Effector memory CD4-positive, alpha-beta T cell (primary cell): ENCODE data around the gene HABP2.

Experiments used
- DNase-seq, 3 donors: peaks; one replicate each; pipeline ENCODE4 v3.0.0-alpha.2; 2020
- H3K27ac ChIP-seq: 2 replicates; pipeline ENCODE4 v1.7.0; 2013; ENCODE audit warnings: mild to moderate bottlenecking, low read length, moderate library complexity; ENCODE audit not compliant: insufficient read depth, poor library complexity, severe bottlenecking
- H3K27me3 ChIP-seq: replicated peaks from 2 replicates; pipeline ENCODE4 v1.7.0; 2013; ENCODE audit warnings: mild to moderate bottlenecking, low read length; ENCODE audit not compliant: insufficient read depth, control insufficient read depth, poor library complexity, severe bottlenecking
- H3K36me3 ChIP-seq: 2 replicates; pipeline ENCODE4 v1.7.0; 2013; ENCODE audit warnings: mild to moderate bottlenecking, low read length, moderate library complexity; ENCODE audit not compliant: control insufficient read depth, insufficient read depth
- H3K4me1 ChIP-seq: 2 replicates; pipeline ENCODE4 v1.7.0; 2013; ENCODE audit warnings: low read length, mild to moderate bottlenecking; ENCODE audit not compliant: control insufficient read depth, insufficient read depth, poor library complexity, severe bottlenecking
- H3K4me3 ChIP-seq: 2 replicates; pipeline ENCODE4 v1.7.0; 2013; ENCODE audit warnings: low read length, low read depth, mild to moderate bottlenecking; ENCODE audit not compliant: insufficient read depth, poor library complexity, severe bottlenecking
- H3K9me3 ChIP-seq: 2 replicates; pipeline ENCODE4 v1.7.0; 2013; ENCODE audit warnings: mild to moderate bottlenecking, low read length, moderate library complexity; ENCODE audit not compliant: control insufficient read depth

The HABP2 gene

DNA sequence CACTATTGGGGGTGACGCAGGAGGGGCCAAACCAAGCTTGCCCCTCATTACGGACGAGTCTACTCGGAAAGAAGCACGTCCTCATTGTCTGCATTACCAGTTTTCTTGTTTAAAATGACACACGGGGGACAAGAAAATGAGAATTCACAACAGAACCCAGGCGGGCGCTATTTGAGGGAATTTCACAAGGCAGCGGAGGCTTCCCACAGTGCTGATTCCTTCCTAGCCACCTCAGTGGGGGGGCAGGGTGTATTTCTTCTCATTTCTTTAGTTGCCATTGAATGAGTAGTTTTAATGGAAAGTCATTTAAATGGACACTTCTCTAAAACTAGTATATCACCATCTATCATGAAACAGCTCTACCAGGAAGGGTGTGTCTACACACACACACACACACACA lies 68.1 kb downstream of the HABP2 start:
- H3K27me3 ChIP-seq = no peaks in the 10 kb centered on the region
- H3K36me3 ChIP-seq = no peaks in the 10 kb centered on the region
- no peak overlapping the region for H3K4me3 ChIP-seq
- no peak overlapping the region for H3K27ac ChIP-seq
- no peak for DNase-seq
- no peaks in the 10 kb centered on the region for H3K4me1 ChIP-seq
- no peaks in the 10 kb centered on the region for H3K9me3 ChIP-seq

DNA sequence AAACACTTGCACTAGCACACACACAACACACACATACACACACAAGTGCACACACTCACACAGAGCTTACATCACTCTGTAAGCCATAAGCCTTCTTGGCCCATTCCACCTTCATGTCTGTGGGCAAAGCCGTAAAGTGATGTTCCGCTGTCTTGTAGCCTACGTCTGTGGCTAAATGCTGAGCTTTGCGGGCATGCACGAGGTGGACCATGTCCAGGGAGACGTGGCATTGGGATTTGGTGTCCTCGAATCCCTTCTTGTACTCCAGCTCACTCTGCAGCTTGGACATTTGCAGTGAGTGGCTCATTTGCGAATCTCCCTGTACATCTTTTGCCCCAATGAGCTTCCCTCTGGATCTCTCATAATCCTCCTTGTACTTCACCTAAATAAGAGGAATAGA lies 68.9 kb downstream of the HABP2 start:
- DNase-seq = no peak
- no peaks in the 10 kb centered on the region for H3K9me3 ChIP-seq
- H3K4me3 ChIP-seq = no peak overlapping the region

DNA sequence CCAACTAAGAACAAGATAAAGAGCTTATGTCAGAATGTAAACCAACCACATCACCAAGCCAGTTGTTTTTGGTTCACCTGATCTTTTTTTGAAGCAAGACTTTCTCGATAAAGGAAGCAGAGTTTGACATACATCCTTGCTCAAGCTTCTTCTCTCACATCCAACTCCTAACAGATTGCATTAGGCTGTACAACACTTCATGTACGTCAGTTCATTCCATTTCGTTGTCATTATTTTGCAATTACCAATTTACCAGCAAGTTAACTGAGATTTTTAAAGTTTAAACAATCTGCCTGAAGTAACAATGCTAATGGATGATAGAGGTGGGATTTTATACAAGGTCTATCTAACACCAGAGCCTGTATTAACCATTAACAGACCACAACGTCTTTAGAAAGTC lies 70.0 kb downstream of the HABP2 start:
- Histone ChIP-seq H3K4me3 (no peak overlapping the region), H3K27ac (no peak overlapping the region), H3K4me1 (no peaks in the 10 kb centered on the region), H3K9me3 (no peaks in the 10 kb centered on the region), H3K27me3 (no peaks in the 10 kb centered on the region), H3K36me3 (no peaks in the 10 kb centered on the region)
- DNase-seq = no peak

More for the DNA sequence above, 68.9 kb downstream of the HABP2 start:
- no peaks in the 10 kb centered on the region for H3K4me1 ChIP-seq
- H3K36me3 ChIP-seq = no peaks in the 10 kb centered on the region
- H3K27ac ChIP-seq = no peak overlapping the region
- no peaks in the 10 kb centered on the region for H3K27me3 ChIP-seq

DNA sequence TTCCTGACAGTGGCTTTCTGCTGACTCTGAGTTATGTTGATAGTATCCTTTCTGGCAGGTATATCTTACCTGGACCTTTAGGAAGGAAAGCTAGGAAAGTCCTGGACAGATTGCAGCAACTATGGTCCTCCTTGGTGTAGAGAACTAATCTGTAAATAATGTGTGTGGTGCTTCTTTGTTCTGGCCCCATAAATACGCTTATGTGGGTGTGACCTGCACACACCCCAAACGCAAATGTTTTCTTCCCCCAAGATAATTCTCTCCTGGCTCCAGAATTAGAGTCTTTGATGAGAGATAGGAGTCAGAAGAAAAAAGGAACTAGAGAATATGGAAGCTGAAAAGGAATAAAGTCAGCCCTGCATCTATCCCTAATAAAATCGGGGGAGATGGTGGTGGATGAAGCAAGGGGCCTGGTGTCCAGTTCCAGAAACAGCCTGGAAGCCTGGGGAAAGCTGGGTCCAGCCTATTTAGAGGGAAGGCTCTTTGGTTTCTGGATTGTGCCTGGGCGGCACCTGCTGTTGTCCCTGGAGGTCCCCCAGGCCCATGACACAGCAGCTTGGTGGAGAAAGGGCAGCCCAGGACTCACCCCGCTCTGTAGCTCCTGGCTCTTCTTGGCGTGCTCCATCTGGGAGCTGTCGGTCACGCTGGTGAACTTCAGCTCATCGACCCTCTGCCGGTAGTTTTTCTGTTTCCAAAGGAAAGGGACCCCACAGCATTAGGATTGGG lies 72.8 kb downstream of the HABP2 start:
- Histone ChIP-seq H3K4me1 (no peaks in the 10 kb centered on the region), H3K4me3 (no peak overlapping the region), H3K36me3 (no peaks in the 10 kb centered on the region), H3K27me3 (no peaks in the 10 kb centered on the region), H3K9me3 (no peaks in the 10 kb centered on the region), H3K27ac (no peak overlapping the region)
- no peak for DNase-seq

DNA sequence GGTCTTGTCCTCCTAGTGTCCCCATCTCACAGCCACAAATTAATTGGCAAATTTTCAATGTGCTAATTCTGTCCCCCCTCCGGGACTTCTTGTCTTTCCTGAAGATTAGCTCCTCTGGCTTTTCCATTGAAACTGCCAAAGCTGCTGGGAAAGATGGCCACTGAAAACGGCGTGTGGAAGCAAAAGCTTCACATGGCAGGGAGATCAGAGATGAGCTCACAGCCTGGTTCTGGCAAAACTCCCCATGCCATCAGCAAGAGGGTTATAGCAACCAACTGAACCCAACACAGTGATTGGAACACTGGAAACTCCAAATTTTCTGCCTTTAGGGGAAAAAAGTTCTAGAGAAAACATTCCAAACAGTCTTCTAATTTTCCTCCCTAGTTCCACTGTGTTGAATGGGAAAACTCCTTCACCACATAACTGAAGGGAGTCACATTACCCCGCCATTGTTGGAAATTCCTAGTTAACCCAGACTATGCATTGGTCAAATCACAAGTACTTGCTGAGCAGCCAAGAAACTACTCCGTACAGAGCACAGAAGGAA lies 74.0 kb downstream of the HABP2 start:
- H3K4me3 ChIP-seq = no peak overlapping the region
- no peak overlapping the region for H3K27ac ChIP-seq
- H3K27me3 ChIP-seq = no peaks in the 10 kb centered on the region
- no peaks in the 10 kb centered on the region for H3K9me3 ChIP-seq
- DNase-seq = no peak
- H3K36me3 ChIP-seq = no peaks in the 10 kb centered on the region
- no peaks in the 10 kb centered on the region for H3K4me1 ChIP-seq

DNA sequence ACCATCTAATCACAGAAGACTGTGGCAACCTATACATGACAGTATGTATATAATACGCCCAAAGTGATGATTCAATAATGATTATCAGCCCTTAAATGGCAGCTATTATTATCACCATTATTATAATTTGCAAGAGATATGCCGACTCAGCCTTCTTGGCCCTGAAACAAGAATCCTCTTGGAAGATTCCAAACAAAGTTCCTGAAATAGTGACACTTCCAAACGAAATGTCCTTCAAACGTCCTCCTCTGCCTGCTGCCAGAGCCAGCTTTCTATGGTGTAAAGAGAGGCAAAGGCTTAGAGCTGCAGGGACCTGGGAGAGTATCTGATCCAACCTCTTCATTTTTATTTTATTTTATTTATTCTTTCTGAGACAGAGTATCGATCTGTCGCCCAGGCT lies 75.0 kb downstream of the HABP2 start:
- H3K36me3 ChIP-seq = no peaks in the 10 kb centered on the region
- no peaks in the 10 kb centered on the region for H3K27me3 ChIP-seq
- no peaks in the 10 kb centered on the region for H3K4me1 ChIP-seq
- H3K9me3 ChIP-seq = no peaks in the 10 kb centered on the region
- no peak overlapping the region for H3K27ac ChIP-seq
- DNase-seq = no peak
- H3K4me3 ChIP-seq = no peak overlapping the region

DNA sequence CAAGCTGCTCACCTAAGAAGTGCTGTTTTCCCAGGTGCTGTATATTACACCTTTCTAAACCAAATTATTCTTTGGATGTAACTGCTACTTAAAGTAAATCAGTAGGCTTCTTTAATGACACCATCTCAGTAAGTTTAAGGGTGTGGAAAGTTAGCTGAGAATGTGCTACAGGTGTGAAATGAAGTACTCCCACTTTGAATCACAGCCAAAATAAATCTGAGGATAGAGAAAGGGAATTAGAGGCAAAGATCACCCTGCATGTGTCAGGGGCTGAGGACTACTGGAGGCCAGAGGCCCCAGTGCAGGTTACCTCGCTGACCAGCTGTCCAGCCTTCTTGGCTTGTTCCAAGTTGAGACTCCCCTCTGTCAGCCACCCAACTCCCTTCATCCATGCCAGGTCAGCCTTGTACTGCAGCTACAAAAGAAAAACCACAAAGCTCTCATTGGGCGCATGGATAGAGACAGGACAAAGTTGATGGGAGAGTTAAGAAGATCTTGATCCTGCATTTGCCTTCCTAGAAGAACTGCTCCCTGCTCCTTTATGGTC lies 75.8 kb downstream of the HABP2 start:
- no peaks in the 10 kb centered on the region for H3K9me3 ChIP-seq
- DNase-seq = no peak
- no peaks in the 10 kb centered on the region for H3K36me3 ChIP-seq
- H3K27ac ChIP-seq = no peak overlapping the region
- no peak overlapping the region for H3K4me3 ChIP-seq
- no peaks in the 10 kb centered on the region for H3K27me3 ChIP-seq
- H3K4me1 ChIP-seq = no peaks in the 10 kb centered on the region

DNA sequence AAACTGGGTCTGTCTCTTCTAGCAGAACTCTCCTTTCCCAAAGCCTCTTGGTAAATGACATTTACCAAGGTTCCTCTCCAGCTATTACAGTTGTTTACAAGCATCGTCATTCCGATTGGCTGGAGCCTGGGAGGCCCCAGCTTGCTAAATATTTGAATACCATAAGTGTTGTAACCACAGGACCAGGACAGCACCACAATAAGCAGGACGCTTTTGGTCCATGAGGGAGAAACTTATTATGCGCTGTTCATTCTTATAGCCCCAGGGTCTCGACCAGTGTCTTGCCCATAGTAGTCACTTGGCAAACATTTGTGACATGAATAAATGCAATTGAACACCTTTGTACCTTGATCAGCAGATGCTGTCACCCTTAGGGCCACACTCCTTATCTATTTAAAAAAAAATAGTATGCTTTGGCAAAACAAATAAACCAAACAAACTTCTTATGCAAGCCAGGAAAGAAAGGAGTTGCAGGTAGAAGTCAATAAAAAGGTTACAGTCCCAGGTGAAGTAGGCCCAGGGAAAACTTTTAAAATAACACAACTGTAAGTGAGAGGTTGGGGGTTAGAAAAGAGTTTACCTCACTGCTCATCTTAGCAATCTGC lies 78.2 kb downstream of the HABP2 start:
- no peaks in the 10 kb centered on the region for H3K36me3 ChIP-seq

DNA sequence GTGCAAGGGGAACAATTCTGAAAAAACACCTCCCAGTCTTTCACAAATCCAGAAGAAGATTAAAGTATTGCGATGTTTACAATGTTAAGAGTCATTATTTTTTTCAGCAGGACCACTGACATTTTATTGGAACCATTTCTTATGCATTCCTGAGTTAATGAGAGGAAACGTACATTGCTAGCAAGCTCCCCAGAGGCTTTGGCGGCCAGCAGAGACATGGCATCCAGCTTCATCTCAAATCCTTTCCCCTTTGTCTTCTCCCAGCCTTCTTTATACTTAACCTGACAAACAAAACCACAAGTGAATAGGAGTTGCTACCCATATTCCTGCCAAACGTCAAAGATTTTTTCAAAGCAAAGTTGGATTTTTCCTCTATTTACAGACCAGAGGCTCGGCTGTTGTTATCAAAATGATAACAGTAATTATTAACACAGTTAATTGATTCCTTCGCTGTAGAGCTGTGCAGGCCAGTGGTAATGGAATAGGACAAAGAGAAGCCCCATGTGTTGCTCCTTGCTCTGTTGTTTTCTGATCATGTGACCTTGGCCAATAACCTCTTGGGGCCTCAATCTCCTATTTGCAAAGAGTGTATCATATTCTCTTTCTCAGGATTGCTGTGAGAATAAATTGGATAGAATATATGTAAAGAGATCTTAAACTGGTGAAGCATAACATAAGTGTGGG lies 79.0 kb downstream of the HABP2 start:
- H3K4me3 ChIP-seq = no peak overlapping the region
- H3K4me1 ChIP-seq = no peaks in the 10 kb centered on the region
- H3K9me3 ChIP-seq = no peaks in the 10 kb centered on the region
- no peak for DNase-seq
- no peak overlapping the region for H3K27ac ChIP-seq
- no peaks in the 10 kb centered on the region for H3K27me3 ChIP-seq
- no peaks in the 10 kb centered on the region for H3K36me3 ChIP-seq

More for the DNA sequence above, 78.2 kb downstream of the HABP2 start:
- H3K4me1 ChIP-seq = no peaks in the 10 kb centered on the region
- no peaks in the 10 kb centered on the region for H3K27me3 ChIP-seq
- H3K4me3 ChIP-seq = no peak overlapping the region
- no peaks in the 10 kb centered on the region for H3K9me3 ChIP-seq
- DNase-seq = no peak
- no peak overlapping the region for H3K27ac ChIP-seq
